HCT116 (cell line): ENCODE results near the gene CORO2A. TPM values are rescaled to one million over a fixed set of nuclear protein-coding genes. Genes with fewer than 3 reads are reported as not detected.

Experiments used
- ATAC-seq: fragments of 200-7000 bp; cut with Tn5 transposase; 2 replicates; pipeline ENCODE4 v1.9.1; 2020; ENCODE audit warnings: mild to moderate bottlenecking, moderate library complexity
- BruUV-seq: library from RNA; stranded (reverse); fragments of 400-500 nt; replicated peaks from 2 replicates; lab custom pipeline; 2021; lab: Mats Ljungman, UMichigan
- CTCF ChIA-PET: fragments of 300-600 bp; sonication (Branson Sonifier 250); formaldehyde crosslinking; loops from one replicate; lab custom pipeline; 2021; ENCODE audit warnings: antibody characterized with exemption; lab: Charles Lee
- POLR2A ChIA-PET: fragments of 300-600, 350-600 bp; sonication (Branson Sonifier 250); formaldehyde crosslinking; loops from one replicate; lab custom pipeline; 2021; ENCODE audit warnings: antibody characterized with exemption; lab: Charles Lee
- RAD21 ChIA-PET, 2 experiments: fragments of 300-600 bp; sonication (Branson Sonifier 250); formaldehyde crosslinking; loops; one replicate each; lab custom pipeline; 2023; ENCODE audit warnings: low total read pairs in 2 of 2; ENCODE audit not compliant: uncharacterized antibody in 2 of 2, unreplicated experiment in 2 of 2, low non-redundant PET in 1 of 2; lab: Charles Lee
- DNase-seq: peaks from one replicate; pipeline ENCODE4 v3.0.0-alpha.2; 2010; ENCODE audit warnings: low read depth, low spot score
- H2AFZ ChIP-seq: fragments of 200-600 bp; shearing (Covaris generic), sonication (generic); 2 replicates; pipeline ENCODE4 v1.6.1; 2017; ENCODE audit warnings: low read depth, mixed run types, mixed read lengths, antibody characterized with exemption, low read length; ENCODE audit not compliant: poor library complexity, severe bottlenecking
- H3K27ac ChIP-seq: 2 replicates; pipeline ENCODE4 v1.5.1; 2012; ENCODE audit warnings: low read depth, low read length
- H3K27me3 ChIP-seq: fragments of 200-600 bp; sonication (generic); 2 replicates; pipeline ENCODE4 v1.6.1; 2016; ENCODE audit warnings: mixed run types, low read length, mixed read lengths; ENCODE audit not compliant: insufficient read depth
- H3K36me3 ChIP-seq, 2 experiments: fragments of 200-500 bp in 1 of 2; fragments of 200-600 bp in 1 of 2; sonication (Bioruptor generic) in 1 of 2; sonication (generic) in 1 of 2; 2 replicates each; pipeline versions ENCODE4 v1.5.1 to v1.6.1; 2014 to 2016; ENCODE audit warnings: low read length in 2 of 2, inconsistent platforms in 1 of 2, mixed read lengths in 1 of 2, mixed run types in 1 of 2; ENCODE audit not compliant: insufficient read depth in 2 of 2, control insufficient read depth in 1 of 2
- H3K4me1 ChIP-seq, 2 experiments: fragments of 200-600 bp in 1 of 2; sonication (generic) in 1 of 2; 2 replicates each; pipeline versions ENCODE4 v1.5.1 to v1.6.1; 2012 to 2017; ENCODE audit warnings: low read length in 2 of 2, inconsistent platforms in 1 of 2, mild to moderate bottlenecking in 1 of 2, mixed read lengths in 1 of 2, mixed run types in 1 of 2, moderate library complexity in 1 of 2; ENCODE audit not compliant: insufficient read depth in 2 of 2, control insufficient read depth in 1 of 2
- H3K4me2 ChIP-seq: fragments of 200-600 bp; sonication (generic); 2 replicates; pipeline ENCODE4 v1.6.1; 2017; ENCODE audit warnings: mixed run types, low read length, mixed read lengths
- H3K4me3 ChIP-seq, 2 experiments: fragments of 200-600 bp in 1 of 2; sonication (generic) in 1 of 2; replicated peaks in 1 of 2; 2 replicates each; pipeline ENCODE4 v1.5.1; 2011 to 2016; ENCODE audit warnings: low read length in 2 of 2, control low read depth in 1 of 2, low read depth in 1 of 2, mild to moderate bottlenecking in 1 of 2, mixed read lengths in 1 of 2, mixed run types in 1 of 2
- H3K79me2 ChIP-seq: fragments of 200-600 bp; sonication (generic); 2 replicates; pipeline ENCODE4 v1.6.1; 2017; ENCODE audit warnings: mild to moderate bottlenecking, mixed run types, low read length, moderate library complexity, mixed read lengths; ENCODE audit not compliant: insufficient read depth
- H3K9ac ChIP-seq: fragments of 200-600 bp; sonication (generic); 2 replicates; pipeline ENCODE4 v1.6.1; 2016; ENCODE audit warnings: low read length, mixed read lengths
- H3K9me2 ChIP-seq: fragments of 200-600 bp; sonication (generic), shearing (Covaris generic); 2 replicates; pipeline ENCODE4 v1.6.1; 2017; ENCODE audit warnings: mixed run types, mild to moderate bottlenecking, moderate library complexity; ENCODE audit not compliant: insufficient read depth
- H3K9me3 ChIP-seq, 2 experiments: fragments of 200-500 bp in 1 of 2; fragments of 200-600 bp in 1 of 2; sonication (Bioruptor generic) in 1 of 2; sonication (generic) in 1 of 2; 2 replicates each; pipeline ENCODE4 v1.6.1; 2014 to 2017; ENCODE audit warnings: low read length in 2 of 2, mixed read lengths in 2 of 2, inconsistent platforms in 1 of 2, low read depth in 1 of 2, mild to moderate bottlenecking in 1 of 2, mixed run types in 1 of 2, moderate library complexity in 1 of 2; ENCODE audit not compliant: control insufficient read depth in 1 of 2, insufficient read depth in 1 of 2
- H4K20me1 ChIP-seq: fragments of 200-600 bp; sonication (generic), shearing (Covaris generic); 2 replicates; pipeline ENCODE4 v1.6.1; 2017; ENCODE audit warnings: mixed run types, mild to moderate bottlenecking, moderate library complexity; ENCODE audit not compliant: insufficient read depth
- CEBPB ChIP-seq: IDR thresholded peaks from 2 replicates; pipeline ENCODE4 v1.6.1; 2012; ENCODE audit warnings: low read depth
- ELF1 ChIP-seq: IDR thresholded peaks from 2 replicates; pipeline ENCODE4 v1.6.1; 2012; ENCODE audit warnings: low read depth, borderline replicate concordance
- EZH2 ChIP-seq: fragments of 200-600 bp; sonication (generic); IDR thresholded peaks from 2 replicates; pipeline ENCODE4 v1.6.1; 2017; ENCODE audit warnings: antibody characterized with exemption, mixed run types
- EZH2phosphoT487 ChIP-seq: fragments of 200-600 bp; IDR thresholded peaks from 2 replicates; pipeline ENCODE4 v1.6.1; 2018; ENCODE audit warnings: antibody characterized with exemption, borderline replicate concordance
- FOSL1 ChIP-seq: IDR thresholded peaks from 2 replicates; pipeline ENCODE4 v1.6.1; 2012; ENCODE audit warnings: low read depth
- POLR2AphosphoS5 ChIP-seq: IDR thresholded peaks from 2 replicates; pipeline ENCODE4 v1.6.1; 2011; ENCODE audit warnings: mild to moderate bottlenecking, low read depth, low read length, moderate library complexity
- ZNF274 ChIP-seq: fragments of 200-500 bp; sonication (Bioruptor generic); IDR thresholded peaks from 2 replicates; pipeline ENCODE4 v1.6.1; 2014; ENCODE audit warnings: mild to moderate bottlenecking, low read depth, low read length, inconsistent platforms
- intact Hi-C: fragments of 100-400 bp; cut with micrococcal nuclease; formaldehyde crosslinking; loops from 2 replicates; pipeline ENCODE4 v1.10.0; 2022
- total RNA-seq: library from RNA; stranded (reverse); gene quantifications from one replicate; pipeline ENCODE4 v1.2.1, GENCODE V29; 2021; ENCODE audit not compliant: unreplicated experiment
- TF ChIP-seq, protein P1 (sequence below): IDR thresholded peaks from 2 replicates; pipeline ENCODE4 v1.6.1; 2012

Gene CORO2A
- total RNA-seq, 1 experiment from 2014 or later: 5.7 TPM

DNA sequence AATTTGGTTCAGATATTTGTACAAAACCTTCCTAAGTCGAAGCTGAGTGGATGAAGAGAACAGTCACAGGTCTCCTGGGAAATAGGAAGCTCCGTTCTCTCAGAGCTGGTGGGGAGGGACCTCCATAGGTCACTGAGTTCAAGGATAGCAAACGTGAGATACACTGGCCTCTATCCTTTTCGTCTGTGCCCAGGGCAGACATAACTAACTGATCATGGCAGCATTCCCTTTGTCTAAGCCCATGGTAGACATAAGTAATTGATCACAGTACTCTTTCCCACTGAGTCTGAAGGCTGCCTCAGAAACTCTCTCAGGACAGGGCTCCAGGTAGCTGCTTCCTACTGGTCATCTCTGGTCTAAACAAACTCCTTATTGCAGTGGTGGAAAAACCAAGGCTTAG, 12.3 kb upstream of the CORO2A start:
- ChIA-PET CTCF (interaction anchor here (0.6 to 1.8 kb wide), 3 partner anchors 8 to 131 kb away, joined by 4 to 6 read pairs (median 5); no protein-coding TSS in a partner anchor), POLR2A (no interaction called here), RAD21 (no interaction called here)
- no TSS peak for BruUV-seq
- Histone ChIP-seq H3K79me2 (no peaks in the 10 kb centered on the region), H3K9me2 (no peaks in the 10 kb centered on the region), H3K4me2 (no peak overlapping the region), H3K27me3 (no peaks in the 10 kb centered on the region), H3K4me1 (peaks cover 0 to 4% of the 10 kb centered on the region in 2 experiments; a peak in 1 of 4 replicates), H3K27ac (no peak overlapping the region), H2AFZ (no peak overlapping the region), H3K36me3 (no peaks in the 10 kb centered on the region), H3K9me3 (no peaks in the 10 kb centered on the region), H4K20me1 (no peaks in the 10 kb centered on the region), H3K4me3 (no peak overlapping the region), H3K9ac (no peak overlapping the region)
- DNase-seq: no peak
- no peak for TF ChIP-seq EZH2phosphoT487
- TF ChIP-seq, protein P1, sequence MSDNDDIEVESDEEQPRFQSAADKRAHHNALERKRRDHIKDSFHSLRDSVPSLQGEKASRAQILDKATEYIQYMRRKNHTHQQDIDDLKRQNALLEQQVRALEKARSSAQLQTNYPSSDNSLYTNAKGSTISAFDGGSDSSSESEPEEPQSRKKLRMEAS: no peak
- no peak for TF ChIP-seq ELF1
- intact Hi-C loops: loop anchor here (1.0 kb wide), 1 partner anchor 59 kb away; no protein-coding TSS in a partner anchor
- ATAC-seq: no peak

DNA sequence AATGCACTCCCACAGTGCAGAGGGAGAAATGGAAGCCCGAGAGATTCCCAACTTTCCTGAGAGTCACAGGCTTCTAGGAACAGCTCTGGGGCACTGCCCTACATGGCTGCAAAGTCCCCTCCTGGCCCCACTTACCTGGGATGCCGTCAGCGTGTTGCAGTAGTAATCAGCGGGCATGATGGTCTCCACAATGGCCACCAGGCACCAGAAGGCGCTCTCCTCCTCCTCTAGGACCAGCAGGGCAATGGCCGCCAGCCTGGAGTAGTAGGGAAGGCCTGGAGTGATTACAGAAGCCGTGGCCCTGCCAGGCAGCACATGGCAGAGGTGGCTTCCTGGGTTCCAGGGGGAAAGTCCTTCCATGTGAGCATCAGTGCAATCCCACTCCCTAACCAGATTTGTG, 10.7 kb upstream of the CORO2A start:
- Histone ChIP-seq H3K9me3 (no peaks in the 10 kb centered on the region), H4K20me1 (no peaks in the 10 kb centered on the region), H3K4me1 (peaks cover 0 to 4% of the 10 kb centered on the region in 2 experiments; a peak in 1 of 4 replicates), H3K9ac (no peak overlapping the region), H3K27ac (no peak overlapping the region), H3K9me2 (no peaks in the 10 kb centered on the region), H2AFZ (no peak overlapping the region), H3K27me3 (no peaks in the 10 kb centered on the region), H3K4me3 (no peak overlapping the region), H3K36me3 (no peaks in the 10 kb centered on the region), H3K79me2 (no peaks in the 10 kb centered on the region), H3K4me2 (no peak overlapping the region)
- ChIA-PET CTCF (no interaction called here), RAD21 (no interaction called here), POLR2A (no interaction called here)
- no peak for DNase-seq
- ATAC-seq: no peak
- intact Hi-C loops: no loop called here
- TF ChIP-seq FOSL1 (no peak), CEBPB (no peak), POLR2AphosphoS5 (no peak), EZH2 (no peak), ELF1 (no peak), ZNF274 (no peak)
- BruUV-seq: no TSS peak
